Heart left ventricle (tissue), 16 donors: ENCODE results near the gene RABGGTB. TPM values are rescaled to one million over a fixed set of nuclear protein-coding genes. Genes with fewer than 3 reads are reported as not detected.
"Not testable (repeated sequence)": the region's sequence is repeated elsewhere in the genome, so short reads cannot be mapped to it uniquely, and the experiment has no call there.

Experiments used
- ATAC-seq, 4 donors: fragments of 200-7000 bp; cut with Tn5 transposase; one replicate each; pipeline ENCODE4 v1.9.1; 2020 to 2022; ENCODE audit warnings: moderate library complexity in 4 of 4, mild to moderate bottlenecking in 3 of 4, moderate number of reproducible peaks in 1 of 4
- DNase-seq, 5 donors: peaks; one replicate each; pipeline ENCODE4 v3.0.0-alpha.2; 2020
- H3K27ac ChIP-seq, 12 donors: fragments of 200-600 bp; sonication (generic) in 4 of 12; one replicate each; pipeline versions ENCODE4 v1.5.0 to v1.8.0; 2016 to 2022; ENCODE audit warnings: mild to moderate bottlenecking in 2 of 12
- H3K27me3 ChIP-seq, 9 donors: fragments of 200-600 bp; sonication (generic) in 2 of 9; one replicate each; pipeline versions ENCODE4 v1.5.1 to v1.8.0; 2016 to 2022; ENCODE audit warnings: mild to moderate bottlenecking in 3 of 9
- H3K36me3 ChIP-seq, 9 donors: fragments of 200-600 bp; sonication (generic) in 2 of 9; one replicate each; pipeline versions ENCODE4 v1.5.0 to v1.8.0; 2018 to 2022; ENCODE audit warnings: mild to moderate bottlenecking in 2 of 9
- H3K4me1 ChIP-seq, 12 donors: fragments of 200-600 bp; sonication (generic) in 4 of 12; one replicate each; pipeline versions ENCODE4 v1.5.0 to v1.8.0; 2016 to 2022; ENCODE audit warnings: mild to moderate bottlenecking in 3 of 12
- H3K4me3 ChIP-seq, 12 donors: fragments of 200-600 bp; sonication (generic) in 4 of 12; one replicate each; pipeline versions ENCODE4 v1.5.0 to v1.8.0; 2017 to 2022; ENCODE audit warnings: mild to moderate bottlenecking in 9 of 12, moderate library complexity in 4 of 12
- H3K9me3 ChIP-seq, 12 donors: fragments of 200-600 bp; sonication (generic) in 4 of 12; one replicate each; pipeline versions ENCODE4 v1.5.0 to v1.8.0; 2016 to 2022; ENCODE audit warnings: mild to moderate bottlenecking in 1 of 12
- CTCF ChIP-seq, 12 donors: fragments of 200-600 bp; sonication (generic) in 4 of 12; IDR thresholded peaks; one replicate each; pipeline versions ENCODE4 v1.5.0 to v1.8.0; 2018 to 2022; ENCODE audit warnings: antibody characterized with exemption in 12 of 12, mild to moderate bottlenecking in 5 of 12
- POLR2A ChIP-seq, 2 donors: fragments of 450-650 bp; IDR thresholded peaks; one replicate each; pipeline ENCODE4 v1.6.1; 2017; ENCODE audit warnings: antibody characterized with exemption in 2 of 2, mild to moderate bottlenecking in 2 of 2, moderate library complexity in 2 of 2
- WGBS, 4 donors: extraction: QIAGEN DNeasy Blood & Tissue Kit in 2 of 4; methylation state at CpG; one replicate each; pipeline versions ENCODE4 v1.1.5 to v1.1.7; 2013 to 2018; 5-methylcytosine and 5-hydroxymethylcytosine counted together
- intact Hi-C, 10 donors: fragments of 100-400 bp; cut with DNase I; formaldehyde crosslinking; loops; one replicate each; pipeline versions ENCODE4 v1.11.1 to v1.14.2; 2022
- polyA plus RNA-seq, 2 donors: library from polyadenylated mRNA; stranded (reverse); fragments of 200-250 nt; gene quantifications; one replicate each; pipeline ENCODE4 v1.2.3, GENCODE V29; 2013
- total RNA-seq, 9 donors: library from RNA; depleted of rRNA in 2 of 9; stranded (reverse); fragments of >200 nt in 2 of 9; fragmentation: NEBNext Ultra II Directional in 3 of 9; extraction: Animal tissue kit (Norgen Biotek cat#: 25700) in 3 of 9; gene quantifications; one replicate each; pipeline versions ENCODE4 v1.1.0 to v1.2.4, GENCODE V29; 2016 to 2023
- donor health status: ischemic (EF 13 %, LVEDD 7.1; RV severe dilation, severe dysfunction).
- donor health status: healthy with polysubstance abuse.
- donor health status: DM: no; HTN: yes; CAD: no.
- donor health status: DM: no; HTN: no; CAD: no.
- donor health status: ischemic (EF 25% LVEDD 6.9; RV normal size, moderate dysfunction).
- donor health status: ischemic (EF 25% LVEDD 5.7; RV mildly dilated, moderate dysfunction).
- donor health status: healthy.
- donor health status: DM: yes; HTN: yes; CAD: no.
- donor health status: ischemic (EF 35%, LVEDD 5.7; RV mildly dilated, moderate dysfunction).
- donor health status: nonischemic (EF 11% LVEDD 7.7; RV severe dilation, severe dysfunction).
- donor health status: DM: yes; HTN: yes; CAD: no.
- donor health status: PGD.
- donor health status: ischemic (EF 29% LVEDD 5.4; RV normal size, mild dysfunction).
- donor health status: nonischemic (EF 23%, LVEDD 6.1; RV moderate dilation, normal function).

Gene RABGGTB
- total and polyA plus RNA-seq, 11 donors = 30.7 to 67.4 (median 55.1) TPM

DNA sequence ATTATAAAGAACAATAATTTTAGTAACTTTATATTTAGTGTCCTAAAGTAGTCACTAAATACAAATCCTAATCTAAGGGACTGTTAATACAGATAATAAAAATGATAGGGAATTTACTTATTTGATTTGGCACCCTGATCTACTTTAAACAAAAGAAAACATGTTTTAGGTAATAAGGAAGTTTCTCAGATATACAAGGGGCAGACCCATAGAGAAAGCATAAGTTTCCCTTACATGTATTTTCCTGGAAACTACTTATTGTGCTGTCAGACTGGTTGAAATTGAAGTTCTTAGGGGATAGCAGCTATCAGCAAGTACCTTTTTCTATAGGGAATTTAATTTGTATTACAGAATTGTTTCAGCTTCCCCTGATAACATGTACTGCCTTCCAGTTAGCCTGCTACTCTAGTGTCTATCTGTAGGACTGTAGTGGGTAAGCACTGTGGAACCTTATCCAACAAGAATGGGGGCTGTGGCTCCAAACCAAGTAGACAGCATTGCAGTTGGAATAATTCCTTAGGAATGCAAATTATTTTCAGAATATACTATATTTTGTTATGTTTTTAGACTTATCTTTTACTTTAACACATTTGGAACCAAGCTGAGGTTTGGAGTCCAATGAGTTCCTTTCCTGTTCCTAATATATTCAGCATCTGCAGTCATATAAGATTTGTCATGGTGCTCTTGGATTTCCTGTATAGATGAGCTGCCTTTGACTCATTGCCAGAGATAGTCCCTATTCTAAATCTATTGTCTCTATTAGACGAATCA lies 25.3 kb downstream of the RABGGTB start:
- intact Hi-C loops = no loop called here
- WGBS, 4 donors = 40 to 55% (median 48%) methylated on average over 1 of the region's 1 CpG
- Histone ChIP-seq H3K9me3 (no peaks in the 10 kb centered on the region), H3K4me1 (no peaks in the 10 kb centered on the region), H3K4me3 (no peak overlapping the region), H3K36me3 (peaks cover 0 to 5% (median 0%) of the 10 kb centered on the region in 9 donors), H3K27ac (no peak overlapping the region), H3K27me3 (no peaks in the 10 kb centered on the region)
- ATAC-seq = no peak
- DNase-seq = no peak
- TF ChIP-seq CTCF (IDR thresholded peaks at IDR 0.05) (no peak), POLR2A (IDR thresholded peaks at IDR 0.05) (no peak)

- intact Hi-C loops = no loop called here
- WGBS, 4 donors = 90 to 94% (median 92%) methylated on average over 3 of the region's 3 CpGs
Observed at GRCh38 chr1:75812065-75812464, 26.0 kb downstream of the RABGGTB start.

DNA sequence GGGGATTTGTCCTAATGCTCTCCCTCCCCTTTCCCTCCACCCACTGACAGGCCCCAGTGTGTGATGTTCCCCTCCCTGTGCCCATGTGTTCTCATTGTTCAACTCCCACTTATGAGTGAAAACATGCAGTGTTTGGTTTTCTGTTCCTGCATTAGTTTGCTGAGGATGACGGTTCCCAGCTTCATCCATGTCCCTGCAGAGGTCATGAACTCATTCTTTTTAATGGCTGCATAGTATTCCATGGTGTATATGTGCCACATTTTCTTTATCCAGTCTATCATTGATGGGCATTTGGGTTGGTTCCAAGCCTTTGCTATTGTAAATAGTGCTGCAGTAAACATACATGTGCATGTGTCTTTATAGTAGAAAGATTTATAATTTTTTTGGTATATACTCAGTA lies 37.5 kb downstream of the RABGGTB start:
- ATAC-seq, H3K4me1 ChIP-seq, intact Hi-C loops, H3K27me3 ChIP-seq, DNase-seq, H3K27ac ChIP-seq, H3K4me3 ChIP-seq: not testable (repeated sequence)
- Histone ChIP-seq H3K9me3 (peaks cover 0 to 12% (median under 1%) of the 10 kb centered on the region in 12 donors), H3K36me3 (peaks cover 0 to 15% (median 0%) of the 10 kb centered on the region in 9 donors)
- WGBS, 4 donors = 62 to 91% (median 80%) methylated on average over 1 of the region's 1 CpG

More at GRCh38 chr1:75812065-75812464, 26.0 kb downstream of the RABGGTB start:
- Histone ChIP-seq H3K4me3 (no peak overlapping the region), H3K9me3 (no peaks in the 10 kb centered on the region), H3K4me1 (no peaks in the 10 kb centered on the region), H3K27me3 (no peaks in the 10 kb centered on the region), H3K27ac (no peak overlapping the region), H3K36me3 (peaks cover 0 to 5% (median 0%) of the 10 kb centered on the region in 9 donors)
- DNase-seq (no peak), ATAC-seq (no peak)
- TF ChIP-seq CTCF (IDR thresholded peaks at IDR 0.05) (no peak), POLR2A (IDR thresholded peaks at IDR 0.05) (no peak)

- H3K27me3 ChIP-seq = no peaks in the 10 kb centered on the region
- 56 to 66% (median 64%) methylated on average over 2 of the region's 2 CpGs for WGBS, 4 donors
- ATAC-seq (no peak), DNase-seq (no peak)
- TF ChIP-seq POLR2A (IDR thresholded peaks at IDR 0.05) (no peak), CTCF (IDR thresholded peaks at IDR 0.05) (no peak)
- intact Hi-C loops = no loop called here
- no peaks in the 10 kb centered on the region for H3K4me1 ChIP-seq
- H3K4me3 ChIP-seq = no peak overlapping the region
- no peak overlapping the region for H3K27ac ChIP-seq
- no peaks in the 10 kb centered on the region for H3K36me3 ChIP-seq
- H3K9me3 ChIP-seq = peaks cover 0 to 24% (median 0%) of the 10 kb centered on the region in 12 donors
Observed at GRCh38 chr1:75836528-75837100, 50.6 kb downstream of the RABGGTB start.
